Raji (cell line): ENCODE measurements around the gene SLC22A3.

ENCODE experiments used
- POLR2A ChIP-seq: IDR thresholded peaks from 2 replicates; pipeline ENCODE4 v1.6.1; 2011; ENCODE audit warnings: low read depth, low read length, control low read depth; ENCODE audit not compliant: insufficient read depth

The SLC22A3 gene

DNA sequence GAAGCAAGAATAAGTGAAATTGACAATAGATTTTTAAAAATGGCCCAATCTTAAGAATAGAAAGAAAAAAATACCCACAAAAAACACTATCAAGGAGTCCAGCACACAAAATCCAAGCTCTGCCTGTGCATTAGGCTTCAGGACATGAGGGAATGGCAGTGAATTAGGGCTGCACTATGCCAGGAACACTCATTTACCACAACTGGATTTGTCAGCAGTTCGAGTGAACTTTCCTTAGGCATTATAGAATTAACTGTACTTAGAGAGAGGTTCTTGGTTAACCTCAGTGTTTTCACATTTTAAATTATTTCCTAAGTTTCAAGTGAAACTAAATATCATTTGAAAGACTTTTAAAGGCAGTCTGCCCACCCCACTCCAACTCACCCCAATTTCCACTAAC lies 34.8 kb downstream of the SLC22A3 start:
- TF ChIP-seq POLR2A, result no peak

GRCh38 chr6:160386869-160387530 lies 38.8 kb downstream of the SLC22A3 start:
- TF ChIP-seq POLR2A, result no peak

- TF ChIP-seq POLR2A, result no peak
These were observed 39.9 kb downstream of the SLC22A3 start for GRCh38 chr6:160387916-160388643.

DNA sequence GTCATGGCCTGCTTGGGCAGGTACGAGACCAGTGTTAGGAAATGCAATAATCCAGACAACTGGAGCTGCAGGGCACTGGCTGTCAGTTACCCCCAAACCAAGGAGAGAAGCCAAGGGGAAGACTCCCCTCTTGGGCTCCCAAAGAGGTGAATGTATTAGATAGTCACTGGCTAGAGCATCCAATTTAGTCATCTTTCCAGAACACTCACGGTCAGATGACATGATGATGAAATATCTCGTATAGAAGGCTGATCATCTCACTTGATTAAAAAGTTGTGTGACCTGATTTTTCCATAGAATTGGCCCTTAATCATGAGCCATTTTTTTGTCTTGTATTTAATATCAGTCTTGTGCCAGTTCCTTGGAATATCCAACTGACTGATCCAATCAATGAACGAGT lies 40.7 kb downstream of the SLC22A3 start:
- no peak for TF ChIP-seq POLR2A

DNA sequence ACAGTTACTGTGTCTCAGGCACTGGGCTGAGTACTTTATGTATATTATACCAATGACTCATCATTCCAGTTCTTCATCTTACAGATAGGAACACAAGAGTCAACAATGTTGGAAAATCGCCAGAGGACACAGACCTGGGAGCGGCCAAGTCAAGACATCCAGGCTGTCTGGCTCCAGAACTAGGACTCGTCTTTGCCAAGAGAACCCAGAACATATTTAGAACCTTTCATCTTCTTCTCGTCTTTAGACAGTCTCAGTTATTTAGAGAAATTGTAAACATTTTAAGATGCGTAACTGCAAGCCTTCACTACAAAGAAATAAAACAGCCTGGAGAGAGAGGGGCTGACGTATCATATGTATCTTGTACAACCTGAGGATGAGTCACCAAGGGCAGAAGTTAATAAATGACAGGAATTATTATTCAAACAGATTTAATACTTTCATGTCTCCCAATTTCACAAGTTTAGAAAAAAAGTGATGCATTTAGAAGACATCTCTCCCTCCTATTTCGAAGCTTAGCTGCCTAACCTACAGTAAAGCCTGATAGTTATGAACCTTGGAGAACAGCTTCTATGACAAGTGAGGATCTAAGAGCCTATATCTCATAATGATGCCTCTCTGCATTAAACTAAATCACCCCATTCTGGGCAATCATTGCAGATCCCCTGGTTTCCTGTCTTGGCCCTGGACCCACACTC lies 43.4 kb downstream of the SLC22A3 start:
- no peak for TF ChIP-seq POLR2A

GRCh38 chr6:160393891-160394653 lies 45.9 kb downstream of the SLC22A3 start:
- TF ChIP-seq POLR2A, result no peak

DNA sequence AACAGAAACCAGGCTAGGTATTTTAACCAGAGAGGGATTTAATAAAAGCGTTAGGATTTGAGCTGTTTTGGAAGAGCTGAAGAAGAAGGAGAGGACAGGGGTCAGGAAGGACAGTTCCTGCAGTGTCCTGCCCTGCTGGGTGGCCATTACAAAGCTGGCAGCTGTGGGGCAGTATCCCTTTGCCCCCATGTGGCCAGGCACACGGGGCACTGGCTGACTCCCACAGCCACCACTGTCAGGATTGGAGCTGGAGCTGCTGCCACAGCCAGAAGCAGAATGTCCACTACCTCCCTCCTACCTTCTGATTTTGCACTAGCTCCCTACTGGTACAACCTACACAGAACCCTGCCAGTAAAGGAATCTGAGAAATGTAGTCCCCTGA lies 46.5 kb downstream of the SLC22A3 start:
- no peak for TF ChIP-seq POLR2A

DNA sequence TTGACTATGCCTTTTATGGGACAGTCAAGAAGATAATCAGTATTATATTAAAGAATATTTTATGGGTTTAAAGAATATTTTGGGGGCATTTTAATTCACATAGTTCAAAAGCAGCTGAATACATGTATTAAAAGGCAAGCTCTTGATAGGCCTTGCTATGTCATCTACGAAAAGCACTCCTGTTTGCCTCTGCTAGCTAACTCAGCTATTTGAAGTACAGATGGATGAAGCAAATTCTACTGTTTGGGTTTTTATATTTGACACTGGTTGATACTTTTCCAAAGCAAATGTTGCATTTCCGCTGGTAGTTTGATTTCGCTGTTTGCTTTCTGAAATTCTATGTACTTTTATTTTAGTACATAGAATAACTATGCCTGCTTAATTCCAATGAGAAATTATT lies 47.0 kb downstream of the SLC22A3 start:
- TF ChIP-seq POLR2A, result no peak

- no peak for TF ChIP-seq POLR2A
These were observed 48.1 kb downstream of the SLC22A3 start for GRCh38 chr6:160396292-160396691.

- no peak for TF ChIP-seq POLR2A
These were observed 50.6 kb downstream of the SLC22A3 start for GRCh38 chr6:160398674-160399271.

GRCh38 chr6:160400446-160400845 lies 52.3 kb downstream of the SLC22A3 start:
- TF ChIP-seq POLR2A, result no peak

- no peak for TF ChIP-seq POLR2A
These were observed 60.4 kb downstream of the SLC22A3 start for GRCh38 chr6:160408528-160408927.

- TF ChIP-seq POLR2A, result no peak
These were observed 64.8 kb downstream of the SLC22A3 start for GRCh38 chr6:160412993-160413392.

GRCh38 chr6:160417146-160417545 lies 69.0 kb downstream of the SLC22A3 start:
- TF ChIP-seq POLR2A, result no peak

GRCh38 chr6:160417550-160417949 lies 69.4 kb downstream of the SLC22A3 start:
- no peak for TF ChIP-seq POLR2A

DNA sequence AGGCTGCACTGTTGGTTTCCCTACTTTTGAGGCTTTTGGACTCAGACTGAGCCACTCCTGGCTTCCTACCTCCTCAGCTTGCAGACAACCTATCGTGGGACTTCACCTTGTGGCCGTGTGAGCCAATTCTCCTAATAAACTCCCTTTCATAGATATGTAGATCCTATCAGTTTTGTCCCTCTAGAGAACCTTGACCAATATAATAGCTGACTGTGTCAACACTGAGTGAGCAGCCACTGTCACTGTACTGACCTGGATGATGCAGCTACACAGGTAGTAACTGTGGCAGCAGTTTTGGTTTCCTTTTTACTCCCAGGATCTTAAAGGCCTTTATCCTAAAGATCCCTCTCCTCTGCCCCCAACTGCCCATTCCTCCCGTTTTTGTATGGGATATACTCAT lies 70.2 kb downstream of the SLC22A3 start:
- no peak for TF ChIP-seq POLR2A

- no peak for TF ChIP-seq POLR2A
These were observed 71.3 kb downstream of the SLC22A3 start for GRCh38 chr6:160419488-160419887.
